Measurements from ENCODE around the gene MOGAT1. TPM values are rescaled to one million over a fixed set of nuclear protein-coding genes. Genes with fewer than 3 reads are reported as not detected.

The MOGAT1 gene
- total and polyA plus RNA-seq, 7 donors: not detected

DNA sequence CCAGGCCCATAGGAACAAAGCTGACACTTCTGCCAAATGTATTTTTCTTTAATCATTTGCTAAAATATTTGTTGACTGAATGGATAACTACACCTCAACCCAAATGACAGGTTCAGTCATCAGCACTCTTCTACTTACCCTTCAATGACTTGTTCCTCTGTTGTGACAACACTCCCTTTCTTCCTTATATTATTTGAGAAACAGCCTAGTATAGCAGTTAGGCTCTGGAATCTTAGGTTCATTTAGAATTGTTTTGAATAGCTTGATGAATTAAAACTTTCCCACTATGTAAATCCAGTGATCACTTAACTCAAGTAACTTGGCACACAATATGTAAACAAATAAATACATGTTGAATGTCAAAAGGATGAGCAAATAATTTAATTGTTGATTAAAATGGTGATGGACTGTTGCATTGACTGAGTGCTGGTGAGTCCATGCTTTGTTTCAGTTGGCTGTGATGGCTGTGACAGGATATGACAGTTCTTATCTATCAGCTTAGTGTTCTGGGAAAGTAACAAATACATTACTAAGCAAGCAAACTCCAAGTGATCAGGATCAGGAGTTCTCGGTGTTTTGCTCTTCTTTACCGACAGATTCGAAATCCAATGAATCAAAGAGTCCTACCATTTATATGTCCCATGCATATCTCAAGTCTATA lies 2.8 kb upstream of the MOGAT1 start:
- Histone ChIP-seq H3K9me3 (no peaks in the 10 kb centered on the region), H3K4me3 (no peak overlapping the region), H3K36me3 (ENCODE audit: insufficient read depth in 1 of 2, low read depth in 1 of 2) (no peaks in the 10 kb centered on the region), H3K4me1 (peaks cover 5% of the 10 kb centered on the region), H3K27me3 (ENCODE audit: insufficient read depth in 3 of 3, low read length in 2 of 3) (no peaks in the 10 kb centered on the region), H3K27ac (no peak overlapping the region)
- intact Hi-C loops (cut with DNase I): no loop called here
- TF ChIP-seq, protein P1, sequence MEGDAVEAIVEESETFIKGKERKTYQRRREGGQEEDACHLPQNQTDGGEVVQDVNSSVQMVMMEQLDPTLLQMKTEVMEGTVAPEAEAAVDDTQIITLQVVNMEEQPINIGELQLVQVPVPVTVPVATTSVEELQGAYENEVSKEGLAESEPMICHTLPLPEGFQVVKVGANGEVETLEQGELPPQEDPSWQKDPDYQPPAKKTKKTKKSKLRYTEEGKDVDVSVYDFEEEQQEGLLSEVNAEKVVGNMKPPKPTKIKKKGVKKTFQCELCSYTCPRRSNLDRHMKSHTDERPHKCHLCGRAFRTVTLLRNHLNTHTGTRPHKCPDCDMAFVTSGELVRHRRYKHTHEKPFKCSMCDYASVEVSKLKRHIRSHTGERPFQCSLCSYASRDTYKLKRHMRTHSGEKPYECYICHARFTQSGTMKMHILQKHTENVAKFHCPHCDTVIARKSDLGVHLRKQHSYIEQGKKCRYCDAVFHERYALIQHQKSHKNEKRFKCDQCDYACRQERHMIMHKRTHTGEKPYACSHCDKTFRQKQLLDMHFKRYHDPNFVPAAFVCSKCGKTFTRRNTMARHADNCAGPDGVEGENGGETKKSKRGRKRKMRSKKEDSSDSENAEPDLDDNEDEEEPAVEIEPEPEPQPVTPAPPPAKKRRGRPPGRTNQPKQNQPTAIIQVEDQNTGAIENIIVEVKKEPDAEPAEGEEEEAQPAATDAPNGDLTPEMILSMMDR (IDR thresholded peaks at IDR 0.05): no peak
- 95 to 98% (median 96%) methylated on average over 3 of the region's 3 CpGs for WGBS, 3 donors
- DNase-seq: no peak
- no peak for ATAC-seq

DNA sequence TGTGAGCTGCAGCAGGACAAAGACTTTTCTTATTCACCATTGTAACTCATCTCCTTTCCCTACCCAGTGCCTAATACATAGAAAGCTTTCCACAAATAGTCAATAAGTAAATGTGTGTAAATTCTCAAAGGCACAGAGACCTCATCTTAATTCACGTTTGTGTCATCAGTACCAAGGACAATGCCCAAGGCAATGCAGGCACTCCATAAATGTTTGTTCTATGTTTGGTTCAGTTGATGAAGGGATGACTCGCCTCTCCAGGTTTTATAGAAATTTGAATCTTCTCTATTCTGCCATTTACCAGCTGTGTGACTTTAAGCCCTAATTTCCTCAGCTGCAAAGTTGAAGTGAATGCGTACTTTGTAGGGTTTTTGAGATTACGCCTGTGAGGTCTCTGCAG lies 2.1 kb upstream of the MOGAT1 start:
- TF ChIP-seq, protein P1 (IDR thresholded peaks at IDR 0.05): no peak
- Histone ChIP-seq H3K9me3 (no peaks in the 10 kb centered on the region), H3K4me1 (peaks cover 5% of the 10 kb centered on the region), H3K4me3 (no peak overlapping the region), H3K36me3 (ENCODE audit: insufficient read depth in 1 of 2, low read depth in 1 of 2) (no peaks in the 10 kb centered on the region), H3K27ac (no peak overlapping the region), H3K27me3 (ENCODE audit: insufficient read depth in 3 of 3, low read length in 2 of 3) (no peaks in the 10 kb centered on the region)
- intact Hi-C loops (cut with DNase I): no loop called here
- DNase-seq (no peak), ATAC-seq (no peak)
- WGBS, 3 donors: 69 to 79% (median 69%) methylated on average over 4 of the region's 4 CpGs

DNA sequence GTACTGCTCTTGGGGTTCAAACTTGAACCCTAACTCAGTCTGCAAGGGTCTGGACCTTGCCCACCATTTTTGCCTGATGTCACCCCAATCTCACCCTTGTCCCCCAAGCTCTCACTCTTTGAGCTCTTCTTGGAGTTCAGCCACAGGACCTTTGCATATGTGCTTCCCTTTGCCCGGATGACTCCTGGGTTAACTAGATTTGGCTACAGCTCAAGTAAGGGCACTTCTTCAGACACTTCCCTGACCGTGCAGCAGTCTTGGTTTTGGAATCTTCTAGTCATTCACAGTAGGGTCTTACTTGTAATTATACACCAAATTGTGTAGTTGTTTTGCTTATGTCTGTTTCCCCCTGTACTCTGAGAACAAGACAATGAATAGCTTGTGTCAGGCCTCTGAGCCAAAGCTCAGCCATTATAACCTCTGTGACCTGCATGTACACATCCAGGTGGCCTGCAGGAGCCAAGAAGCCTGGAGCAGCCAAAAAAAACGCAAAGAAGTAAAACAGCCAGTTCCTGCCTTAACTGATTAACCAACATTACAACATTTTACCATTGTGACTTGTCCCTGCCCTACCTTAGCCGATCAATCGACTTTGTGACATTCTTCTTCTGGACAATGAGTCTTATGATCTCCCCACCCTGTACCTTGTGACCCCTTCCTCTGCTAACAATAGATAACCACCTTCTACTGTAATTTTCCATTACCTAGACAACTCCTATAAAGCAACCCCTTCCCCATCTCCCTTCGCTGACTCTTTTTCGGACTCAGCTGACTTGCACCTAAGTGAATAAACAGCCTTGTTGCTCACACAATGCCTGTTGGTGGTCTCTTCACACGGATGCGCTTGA lies 1.0 kb upstream of the MOGAT1 start:
- TF ChIP-seq, protein P1 (IDR thresholded peaks at IDR 0.05): no peak
- intact Hi-C loops (cut with DNase I): no loop called here
- no peak for ATAC-seq

DNA sequence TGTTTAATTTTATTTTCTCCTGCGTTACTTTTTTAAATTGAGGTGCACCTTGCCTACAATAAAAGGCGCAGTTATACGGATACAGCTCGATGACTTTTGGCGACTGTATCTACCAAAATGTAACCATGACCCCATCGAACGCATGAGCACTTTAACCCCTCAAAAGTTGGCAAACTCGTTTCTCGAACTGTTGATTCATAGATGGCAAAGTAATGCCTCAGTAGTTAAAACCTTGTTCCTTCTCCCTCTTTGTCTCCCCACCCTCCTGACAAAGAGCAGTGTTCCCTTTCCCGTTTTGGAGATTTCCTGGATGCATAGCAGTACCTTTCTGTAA lies 577 bp downstream of the MOGAT1 start:
- no peaks in the 10 kb centered on the region for H3K9me3 ChIP-seq
- TF ChIP-seq, protein P1 (IDR thresholded peaks at IDR 0.05): no peak
- peak overlapping the region; percentile 84 for H3K4me3 ChIP-seq
- H3K27ac ChIP-seq: no peak overlapping the region
- peak in 1 of 4 donors; percentile 11 for ATAC-seq
- no peak for DNase-seq
- intact Hi-C loops (cut with DNase I): no loop called here
- H3K27me3 ChIP-seq (ENCODE audit: insufficient read depth in 3 of 3, low read length in 2 of 3): no peaks in the 10 kb centered on the region
- WGBS, 3 donors: 10 to 15% (median 10%) methylated on average over 10 of the region's 10 CpGs
- H3K36me3 ChIP-seq (ENCODE audit: insufficient read depth in 1 of 2, low read depth in 1 of 2): no peaks in the 10 kb centered on the region
- H3K4me1 ChIP-seq: peaks cover 5% of the 10 kb centered on the region

More for the DNA sequence above, 1.0 kb upstream of the MOGAT1 start:
- 72 to 78% (median 74%) methylated on average over 9 of the region's 9 CpGs for whole genome bisulfite sequencing, 3 donors
- no peak for DNase-seq
- H3K4me1 ChIP-seq: peaks cover 5% of the 10 kb centered on the region
- no peak overlapping the region for H3K27ac ChIP-seq
- H3K27me3 ChIP-seq (ENCODE audit: insufficient read depth in 3 of 3, low read length in 2 of 3): no peaks in the 10 kb centered on the region
- no peaks in the 10 kb centered on the region for H3K9me3 ChIP-seq
- H3K4me3 ChIP-seq: no peak overlapping the region
- H3K36me3 ChIP-seq (ENCODE audit: insufficient read depth in 1 of 2, low read depth in 1 of 2): no peaks in the 10 kb centered on the region

Measured in psoas muscle (tissue), 8 donors.